ENCODE measurements around the gene TMEM151A.

Gene TMEM151A

DNA sequence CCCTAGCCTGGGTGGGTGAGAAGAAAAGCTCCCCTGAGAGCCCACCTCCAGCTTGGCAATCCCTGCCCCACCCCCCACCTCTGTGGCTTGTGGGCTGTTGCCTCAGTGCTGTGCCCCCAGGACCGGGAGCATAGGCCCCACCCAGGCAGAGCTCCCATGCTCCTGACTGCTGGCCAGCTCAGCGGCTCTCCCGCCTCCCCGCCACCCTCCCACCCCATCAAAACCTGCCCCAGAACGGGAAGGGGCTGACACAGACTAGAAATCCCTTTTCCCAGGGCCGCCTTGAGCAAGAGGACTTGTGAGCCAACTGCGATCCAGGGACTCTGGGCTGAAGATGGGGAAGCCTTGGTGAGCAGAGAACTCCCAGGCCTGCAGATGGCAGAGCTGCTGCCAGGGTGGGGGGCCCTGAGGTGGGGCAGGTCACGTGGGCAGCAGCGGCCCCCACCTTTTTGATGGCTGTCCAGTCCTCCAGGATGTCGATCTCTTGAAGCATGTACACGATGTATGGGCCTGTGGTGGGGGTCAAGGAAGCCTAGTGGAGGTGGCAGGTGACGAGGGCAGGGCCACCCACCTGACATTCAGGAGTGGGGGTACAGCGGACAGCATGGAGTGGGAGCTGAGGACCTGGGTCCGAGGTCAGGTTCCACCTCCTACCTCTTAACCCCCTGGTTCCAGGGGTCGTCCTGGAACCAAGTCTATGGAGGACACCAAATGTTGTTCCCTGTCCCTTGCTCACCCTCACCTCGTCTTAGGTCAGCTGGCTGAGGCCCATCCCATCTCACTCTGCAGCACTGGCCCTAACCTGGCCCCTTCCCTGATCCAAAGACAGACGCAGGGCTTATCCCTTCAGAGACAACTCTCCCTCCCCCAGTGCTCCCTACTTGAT lies 46.8 kb downstream of the TMEM151A start:
- no peak for DNase-seq

DNA sequence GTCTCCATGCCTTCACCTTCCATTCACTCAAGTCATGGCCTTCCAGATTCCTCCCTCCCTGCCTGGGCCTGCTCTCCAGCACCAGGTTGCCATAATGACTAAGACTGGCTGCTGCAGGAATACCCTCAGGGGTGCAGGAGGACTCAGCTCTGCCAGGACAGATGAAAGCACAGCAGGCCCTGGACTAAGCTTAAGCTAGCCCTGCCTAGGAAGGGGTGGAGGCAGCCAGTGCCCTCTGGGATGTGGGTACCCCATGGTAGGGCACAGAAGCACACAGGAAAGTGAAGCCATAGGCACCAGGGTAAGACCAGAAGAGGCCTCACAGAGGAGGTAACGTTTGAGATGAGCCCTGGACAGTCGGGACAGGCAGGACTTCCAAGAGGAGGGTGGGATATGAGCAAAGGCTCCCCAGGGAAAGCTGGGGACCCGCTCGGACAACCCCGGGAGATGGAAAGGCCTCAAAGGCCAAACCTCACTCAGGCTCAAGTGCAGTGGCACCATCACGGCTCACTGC lies 47.5 kb downstream of the TMEM151A start:
- no peak for DNase-seq

DNA sequence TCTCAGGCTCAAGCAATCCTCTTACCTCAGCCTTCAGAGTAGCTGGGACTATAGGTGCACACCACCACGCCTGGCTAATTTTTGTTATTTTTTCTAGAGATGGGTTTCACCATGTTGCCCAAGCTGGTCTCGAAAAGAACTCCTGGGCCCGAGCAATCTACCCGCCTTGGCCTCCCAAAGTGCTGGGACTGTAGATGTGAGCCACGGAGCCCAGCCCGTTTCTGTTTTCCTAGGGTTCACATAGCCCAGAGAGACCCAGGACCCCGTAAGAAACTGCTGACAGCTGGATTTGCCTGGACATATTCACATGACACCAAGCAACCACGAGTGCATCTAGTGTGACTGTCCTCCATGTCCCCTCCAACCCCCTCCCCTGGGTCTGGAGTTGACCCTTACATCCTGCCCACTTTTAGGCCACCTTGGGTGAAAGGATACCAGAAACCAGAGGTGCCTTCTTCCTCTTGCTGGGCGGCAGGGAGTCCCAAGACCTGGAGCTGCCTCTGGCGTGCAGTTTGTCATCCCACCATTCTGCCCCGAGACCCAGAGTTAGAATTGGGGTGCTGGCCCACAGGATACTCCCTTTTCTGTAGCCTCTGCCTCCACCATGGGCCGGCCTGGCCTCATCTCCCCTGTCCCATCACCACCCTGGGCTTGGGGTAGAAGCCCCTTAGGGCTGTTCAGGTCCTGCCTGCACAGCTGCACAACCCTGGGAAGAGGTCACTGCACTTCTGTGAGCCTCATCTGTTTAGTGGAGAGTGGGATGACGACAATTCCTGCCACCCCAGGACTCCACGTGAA lies 48.2 kb downstream of the TMEM151A start:
- DNase-seq, result no peak

DNA sequence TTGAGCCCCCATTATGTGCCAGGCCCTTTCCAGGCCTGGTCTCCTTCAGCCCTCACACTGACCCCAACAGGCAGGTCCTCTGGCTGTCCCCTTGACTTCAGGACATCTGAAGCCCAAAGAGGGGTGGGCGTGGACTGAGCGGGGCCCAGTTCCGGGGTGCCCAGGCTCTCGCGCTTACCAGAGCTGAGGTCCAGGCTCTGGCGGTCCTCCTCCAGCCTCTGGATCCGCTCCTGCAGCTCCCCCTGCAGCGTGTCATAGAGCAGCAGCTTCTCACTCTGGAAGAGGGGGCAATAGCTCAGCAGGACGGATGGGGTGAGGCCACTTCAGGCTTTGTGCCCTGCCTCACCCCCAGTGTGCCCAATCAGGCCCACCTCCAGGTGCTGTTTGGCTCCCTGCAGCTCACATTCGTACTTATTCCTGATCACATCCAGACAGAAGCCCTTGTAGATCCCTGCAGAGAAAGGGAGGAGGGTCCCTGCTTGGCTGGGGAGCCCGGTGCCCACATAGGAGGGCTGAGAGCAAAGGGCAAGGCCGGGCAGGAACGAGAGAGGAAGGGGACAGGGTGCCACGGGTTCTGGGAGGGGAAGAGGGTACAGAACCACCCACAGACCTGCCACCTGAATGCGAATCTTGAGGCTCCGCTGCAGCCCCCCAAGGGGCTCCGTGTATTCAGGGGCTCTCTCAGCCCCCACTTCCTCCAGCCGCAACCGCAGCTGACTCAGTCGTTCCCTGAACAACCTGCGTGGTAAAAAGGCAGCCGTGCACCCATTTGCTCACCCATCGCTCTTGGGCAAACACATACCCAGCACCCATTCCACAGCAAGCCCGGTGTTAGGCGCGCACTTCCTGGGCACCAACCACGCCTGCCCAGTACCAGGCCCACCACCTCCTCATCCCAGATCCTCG lies 49.2 kb downstream of the TMEM151A start:
- no peak for DNase-seq

DNA sequence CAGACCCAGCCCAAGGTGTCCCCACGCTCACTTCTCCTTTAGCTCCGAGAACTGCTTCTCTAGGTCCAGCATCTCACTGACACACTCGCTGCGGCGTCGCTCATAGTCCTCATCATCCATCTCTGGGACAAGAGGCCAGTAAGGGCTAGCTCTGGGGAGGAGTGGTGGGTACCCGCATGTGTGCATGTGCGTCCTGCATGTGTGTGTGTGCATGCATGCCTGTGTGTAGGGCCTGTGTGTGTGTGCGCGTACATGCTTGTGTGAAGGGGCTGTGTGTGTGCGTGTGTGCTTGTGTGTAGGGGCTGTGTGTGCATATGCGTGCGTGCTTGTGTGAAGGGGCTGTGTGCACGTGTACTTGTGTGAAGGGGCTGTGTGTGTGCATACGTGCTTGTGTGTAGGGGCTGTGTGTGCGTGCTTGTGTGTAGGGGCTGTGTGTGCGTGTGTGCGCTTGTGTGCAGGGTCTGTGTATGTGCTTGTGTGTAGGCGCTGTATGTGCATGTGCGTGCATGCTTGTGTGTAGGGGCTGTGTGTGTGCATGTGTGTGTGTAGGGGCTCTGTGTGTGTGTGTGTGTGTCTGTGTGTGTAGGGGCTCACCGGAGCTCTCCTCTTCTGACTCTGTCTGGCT lies 49.9 kb downstream of the TMEM151A start:
- no peak for DNase-seq

DNA sequence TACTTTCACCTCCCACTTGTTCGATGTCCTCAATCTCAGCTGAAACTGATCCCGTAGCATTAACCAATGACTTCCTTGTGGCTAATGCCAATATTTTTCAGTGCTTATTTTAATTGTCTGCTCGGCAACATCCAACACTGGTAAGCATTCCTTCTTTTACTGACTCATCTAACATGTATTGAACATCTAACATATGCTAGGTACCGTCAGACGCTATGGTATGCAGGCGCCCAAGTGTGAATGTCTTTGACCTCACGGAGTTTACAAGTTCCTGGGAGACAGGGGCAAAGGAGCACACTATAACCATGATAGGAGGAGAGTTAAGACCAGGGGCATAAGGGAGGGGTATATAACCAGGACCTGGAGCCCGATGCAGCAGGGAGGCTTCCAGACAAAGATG lies 51.5 kb downstream of the TMEM151A start:
- no peak for DNase-seq

DNA sequence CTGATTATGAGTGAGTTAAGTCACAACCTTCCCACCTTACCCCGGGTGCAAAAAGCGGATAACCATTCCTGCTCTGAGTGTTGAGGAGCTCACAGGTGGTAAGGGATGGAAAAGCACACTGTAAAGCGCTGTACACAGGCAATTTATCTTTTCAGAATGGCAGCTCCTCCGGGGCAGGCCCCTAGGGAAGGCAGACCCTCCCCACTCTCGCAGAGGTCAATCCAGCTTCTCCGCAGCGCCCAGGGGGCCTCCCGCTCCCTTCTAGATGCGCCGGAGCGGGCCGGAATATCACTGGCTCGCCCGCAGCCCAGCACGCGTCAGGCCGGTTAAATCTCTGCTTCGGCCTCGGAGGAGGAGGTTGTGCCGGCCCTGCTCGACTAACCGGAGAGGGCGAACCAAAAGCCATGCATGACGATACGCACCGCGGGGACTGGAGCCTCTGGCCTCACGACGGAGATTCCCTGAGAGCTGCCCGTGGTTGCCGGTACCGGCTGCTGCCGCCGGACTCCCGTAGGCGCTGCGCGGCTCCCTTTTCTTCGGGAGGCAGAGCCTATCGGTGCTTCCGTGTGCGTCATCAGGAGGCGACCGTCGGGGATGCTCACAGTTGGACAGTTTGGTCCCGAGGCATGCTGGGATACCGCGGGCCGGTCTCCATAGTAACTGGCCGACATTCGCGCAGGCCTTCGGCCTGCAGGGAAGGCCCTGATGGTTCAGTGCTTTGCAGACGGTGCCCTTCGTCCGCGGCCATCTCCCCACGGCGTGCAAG lies 53.0 kb downstream of the TMEM151A start, which contains the start of gene BRMS1:
Gene BRMS1, minus strand, starts transcription at position 555 of the 766 bp plus-strand sequence. CDS start 2,870 bp downstream, outside the sequence.
- peak; percentile 98 for DNase-seq

DNA sequence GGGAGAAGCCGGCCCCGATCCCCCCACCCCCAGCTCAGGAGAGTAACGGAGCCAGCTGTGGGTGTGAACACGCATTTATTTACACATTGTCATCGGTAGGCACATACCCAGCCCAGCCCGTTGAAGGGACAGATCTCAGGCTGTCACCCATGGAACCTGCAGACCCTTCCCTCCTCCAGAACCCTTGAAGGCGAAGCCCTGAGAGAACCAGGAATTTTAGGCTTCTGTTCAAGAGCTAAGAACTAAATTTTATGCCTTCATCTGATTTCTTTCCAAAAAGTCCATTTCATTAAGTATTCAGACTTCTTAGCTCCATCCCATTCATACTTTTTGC lies 53.6 kb downstream of the TMEM151A start:
- DNase-seq, result no peak

All from CD4-positive, alpha-beta T cell treated with Interleukin-6 for 4 hours (primary cell).